CD4-positive, alpha-beta T cell treated with Interleukin-6 for 4 hours (primary cell): ENCODE measurements around the gene FSTL4.

Source experiments
- DNase-seq: peaks from one replicate; pipeline ENCODE4 v3.0.0-alpha.2; 2020; ENCODE audit warnings: mixed read lengths

The FSTL4 gene

GRCh38 chr5:133278317-133278716 is 334.0 kb downstream of the FSTL4 start:
- DNase-seq, result no peak

GRCh38 chr5:133277744-133278143 is 334.6 kb downstream of the FSTL4 start:
- no peak for DNase-seq

GRCh38 chr5:133276171-133276570 is 336.2 kb downstream of the FSTL4 start:
- DNase-seq, result no peak

- DNase-seq, result no peak
These were observed 336.7 kb downstream of the FSTL4 start for GRCh38 chr5:133275631-133276030.

GRCh38 chr5:133274597-133274935 is 337.8 kb downstream of the FSTL4 start:
- no peak for DNase-seq

- DNase-seq, result no peak
These were observed 338.4 kb downstream of the FSTL4 start for GRCh38 chr5:133273661-133274596.

GRCh38 chr5:133272345-133272744 is 340.0 kb downstream of the FSTL4 start:
- no peak for DNase-seq

- no peak for DNase-seq
These were observed 340.7 kb downstream of the FSTL4 start for GRCh38 chr5:133271606-133272005.

- DNase-seq, result no peak
These were observed 342.6 kb downstream of the FSTL4 start for GRCh38 chr5:133269691-133270090.

- DNase-seq, result no peak
These were observed 344.7 kb downstream of the FSTL4 start for GRCh38 chr5:133267601-133268000.

- DNase-seq, result no peak
These were observed 345.4 kb downstream of the FSTL4 start for GRCh38 chr5:133266966-133267365.

GRCh38 chr5:133266527-133266878 is 345.8 kb downstream of the FSTL4 start:
- DNase-seq, result no peak

GRCh38 chr5:133265720-133266526 is 346.4 kb downstream of the FSTL4 start:
- DNase-seq, result no peak

- no peak for DNase-seq
These were observed 347.1 kb downstream of the FSTL4 start for GRCh38 chr5:133265257-133265656.

GRCh38 chr5:133262690-133263089 is 349.7 kb downstream of the FSTL4 start:
- DNase-seq, result no peak

- no peak for DNase-seq
These were observed 350.3 kb downstream of the FSTL4 start for GRCh38 chr5:133261993-133262392.

GRCh38 chr5:133260715-133261114 is 351.6 kb downstream of the FSTL4 start:
- DNase-seq, result no peak

GRCh38 chr5:133259199-133259997 is 352.9 kb downstream of the FSTL4 start:
- peak; percentile 29 for DNase-seq

- no peak for DNase-seq
These were observed 354.4 kb downstream of the FSTL4 start for GRCh38 chr5:133257977-133258376.

GRCh38 chr5:133256276-133256675 is 356.1 kb downstream of the FSTL4 start:
- DNase-seq, result no peak

GRCh38 chr5:133254803-133255202 is 357.5 kb downstream of the FSTL4 start:
- DNase-seq, result no peak

GRCh38 chr5:133253671-133254070 is 358.7 kb downstream of the FSTL4 start:
- no peak for DNase-seq

- no peak for DNase-seq
These were observed 359.3 kb downstream of the FSTL4 start for GRCh38 chr5:133253070-133253469.
